ENCODE measurements around the gene DEPDC5.
"Not testable (repeated sequence)": the region's sequence is repeated elsewhere in the genome, so short reads cannot be mapped to it uniquely, and the experiment has no call there.

The DEPDC5 gene

DNA sequence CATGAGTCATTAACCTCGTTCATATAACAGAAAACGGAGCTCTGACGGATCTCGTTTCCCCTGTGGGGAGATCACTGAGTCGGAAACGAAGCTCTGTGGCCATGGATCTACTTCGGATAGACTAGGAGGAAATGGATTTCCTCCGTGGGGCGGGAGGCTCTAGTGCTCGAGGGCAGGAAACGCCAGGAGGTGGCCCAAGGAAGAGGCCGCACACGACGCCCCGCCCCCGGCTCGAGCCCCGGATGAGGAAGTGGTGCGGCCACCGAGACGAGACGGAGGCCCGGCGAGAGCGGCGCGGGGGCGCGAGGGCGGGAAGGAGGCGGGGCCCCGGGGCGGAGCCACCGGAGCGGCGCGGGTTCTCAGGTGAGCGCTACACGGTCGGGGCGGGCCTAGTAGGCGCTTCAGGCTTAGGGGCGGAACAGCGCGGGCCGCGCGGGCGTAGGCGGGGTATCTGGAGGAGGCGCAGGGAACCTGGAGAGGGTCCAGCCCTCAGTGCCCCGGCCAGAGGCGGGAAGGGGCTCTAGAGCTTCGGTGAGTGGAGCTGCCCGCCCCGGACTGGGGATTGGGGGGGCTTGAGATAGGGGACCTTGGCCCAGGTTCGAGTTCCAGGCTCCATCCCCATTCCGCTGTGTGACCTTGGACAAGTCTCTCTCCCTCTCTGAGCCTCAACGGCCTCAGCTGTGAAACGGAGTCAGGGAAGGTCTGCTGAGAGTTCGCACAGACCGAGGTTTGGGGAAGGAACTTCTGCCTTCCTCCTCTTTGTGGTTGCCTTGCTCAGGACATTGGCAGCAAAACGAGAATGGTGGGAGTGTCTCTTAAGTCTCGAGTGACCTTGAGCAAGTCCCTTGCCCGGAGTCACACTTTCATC, at the start of gene DEPDC5:
TSS of gene DEPDC5 (plus strand) at position 386 of the 868 bp plus-strand sequence. CDS start 903 bp downstream, outside the sequence.
- DNase-seq, result peak; percentile 54 to 95 (median 92)

DNA sequence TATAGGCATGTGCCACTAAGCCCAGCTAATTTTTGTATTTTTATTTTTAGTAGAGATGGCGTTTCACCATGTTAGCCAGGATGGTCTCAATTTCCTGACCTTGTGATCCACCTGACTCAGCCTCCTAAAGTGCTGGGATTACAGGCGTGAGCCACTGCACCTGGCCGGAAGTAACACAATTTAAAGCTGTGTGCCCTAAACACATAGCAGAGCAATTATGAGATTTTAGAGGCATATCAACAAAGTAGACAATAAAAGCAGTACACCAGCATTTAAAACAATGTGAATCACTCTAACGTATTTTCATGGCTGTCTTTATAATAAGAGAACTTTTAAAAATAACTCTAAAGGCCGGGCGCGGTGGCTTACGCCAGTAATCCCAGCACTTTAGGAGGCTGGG, 46.3 kb upstream of the DEPDC5 start:
- no peak for DNase-seq

DNA sequence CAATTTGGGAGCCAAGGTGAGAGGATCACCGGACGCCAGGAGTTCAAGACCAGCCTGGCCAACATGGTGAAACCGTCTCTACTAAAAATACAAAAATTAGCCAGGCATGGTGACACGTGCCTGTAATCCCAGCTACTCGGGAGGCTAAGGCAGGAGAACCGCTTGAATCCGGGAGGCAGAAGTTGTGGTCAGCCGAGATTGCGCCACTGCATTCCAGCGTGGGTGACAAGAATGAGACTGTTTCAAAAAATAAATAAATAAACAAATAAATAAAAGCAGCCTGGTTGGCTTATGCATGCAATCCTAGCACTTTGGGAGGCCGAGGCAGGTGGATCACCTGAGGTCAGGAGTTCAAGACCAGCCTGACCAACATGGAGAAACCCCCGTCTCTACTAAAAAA, 42.6 kb upstream of the DEPDC5 start:
- DNase-seq, result not testable (repeated sequence)

DNA sequence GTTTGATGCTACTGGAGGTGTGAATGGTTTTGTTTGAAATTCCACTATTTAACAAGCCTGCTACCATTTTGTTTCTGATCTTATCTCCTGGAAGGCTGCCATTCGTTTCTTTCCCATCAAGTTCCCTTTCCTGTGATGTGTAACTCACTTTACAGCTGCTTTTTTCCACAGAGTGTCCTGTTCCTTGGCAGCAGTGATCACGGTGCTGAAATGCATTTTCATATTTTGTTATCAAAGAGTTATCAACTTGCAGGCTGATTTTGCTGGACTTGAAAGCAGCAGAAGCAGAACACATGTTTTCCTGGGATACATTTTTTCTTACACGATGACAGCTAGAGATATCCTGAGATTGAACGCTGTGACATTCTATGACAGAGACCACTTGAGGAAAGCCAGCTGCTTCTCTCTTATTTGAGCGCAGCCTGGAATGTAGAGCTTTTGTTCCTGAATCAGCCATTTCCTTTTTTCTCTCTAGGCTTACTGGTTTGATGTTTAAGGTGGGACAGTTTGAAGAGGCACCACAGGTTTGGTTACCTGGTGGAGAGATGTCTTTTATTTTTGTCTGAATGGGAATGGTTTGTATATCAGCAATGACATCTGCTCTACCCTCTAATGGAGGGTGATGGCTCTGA, 38.6 kb upstream of the DEPDC5 start:
- DNase-seq, result no peak

DNA sequence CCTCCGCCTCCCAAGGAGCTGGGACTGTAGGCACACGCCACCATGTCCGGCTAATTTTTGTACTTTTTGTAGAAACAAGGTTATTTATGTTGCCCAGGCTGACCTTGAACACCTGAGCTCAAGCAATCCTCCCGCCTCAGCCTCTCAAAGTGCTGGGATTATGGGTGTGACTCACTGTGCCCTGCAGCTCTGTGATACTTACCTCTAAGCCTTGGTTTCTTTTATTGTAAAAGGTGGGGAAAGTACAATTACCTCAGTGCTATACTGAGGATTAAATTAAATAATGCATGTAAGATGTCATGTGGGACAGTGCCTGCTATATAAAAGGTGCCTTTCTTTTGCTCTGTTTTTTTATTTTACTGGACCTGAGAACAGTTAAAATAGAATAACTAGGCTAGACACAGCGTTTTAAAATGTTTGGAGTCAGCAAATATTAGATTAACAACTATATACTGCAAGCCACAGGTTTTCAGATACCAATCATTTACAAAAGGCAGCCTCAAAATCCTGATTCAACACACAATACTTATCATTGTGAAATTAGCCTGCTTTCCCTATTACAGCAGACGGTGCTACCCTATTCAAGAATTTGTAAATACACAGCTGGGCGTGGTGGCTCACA, 33.9 kb upstream of the DEPDC5 start:
- no peak for DNase-seq

DNA sequence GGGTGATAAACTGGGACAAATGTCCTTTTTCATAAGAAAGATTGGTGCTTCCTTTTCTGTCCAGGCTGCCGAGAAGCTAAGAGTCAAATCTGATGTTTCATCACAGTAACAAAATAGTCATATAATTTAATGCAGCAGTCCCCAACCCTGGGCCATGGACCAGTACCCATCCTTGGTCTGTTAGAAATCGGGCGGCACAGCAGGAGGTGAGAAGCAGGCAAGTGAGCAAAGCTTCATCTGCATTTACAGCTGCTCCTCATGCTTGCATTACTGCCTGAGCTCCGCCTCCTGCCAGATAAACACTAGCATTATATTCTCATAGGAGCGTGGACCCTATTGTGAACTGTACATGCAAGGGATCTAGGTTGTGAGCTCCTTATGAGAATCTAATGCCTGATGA, 30.1 kb upstream of the DEPDC5 start:
- no peak for DNase-seq

DNA sequence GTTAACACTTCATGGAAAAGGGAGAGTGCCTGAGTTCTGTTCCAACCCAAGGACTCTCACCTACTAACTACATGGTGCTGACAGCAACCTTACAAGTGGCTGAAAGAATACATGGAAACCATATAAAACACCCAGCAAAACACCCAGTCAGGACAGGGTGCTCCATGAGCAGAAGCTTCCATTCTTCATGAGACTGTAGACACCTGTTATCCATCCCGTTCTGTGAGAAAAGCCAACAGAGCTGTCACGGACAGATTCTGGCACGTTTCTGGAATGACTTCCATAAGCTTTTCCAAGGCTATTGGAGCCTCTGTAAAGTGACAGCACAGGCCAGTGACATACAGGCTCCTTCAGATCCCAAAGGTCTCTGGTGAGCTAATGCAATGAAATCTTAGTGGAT, 27.1 kb upstream of the DEPDC5 start:
- no peak for DNase-seq

DNA sequence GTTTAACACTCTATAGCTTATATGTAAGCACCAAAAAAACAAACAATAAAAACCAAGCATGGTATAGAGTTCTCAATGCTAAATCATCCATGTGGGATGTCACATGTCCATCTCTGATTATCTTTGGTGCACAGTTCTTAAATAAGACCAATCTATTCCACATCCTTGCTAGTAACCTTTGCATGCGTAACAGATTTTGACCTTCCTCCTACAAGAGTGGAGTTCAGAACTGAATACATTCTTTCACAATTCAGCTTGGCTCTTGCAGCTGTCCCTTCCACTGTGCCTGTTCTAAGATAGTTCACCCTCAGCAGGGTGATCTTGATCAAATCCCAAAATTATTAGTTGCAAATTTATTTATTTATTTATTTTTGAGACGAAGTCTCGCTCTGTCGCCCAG, 25.0 kb upstream of the DEPDC5 start:
- no peak for DNase-seq

DNA sequence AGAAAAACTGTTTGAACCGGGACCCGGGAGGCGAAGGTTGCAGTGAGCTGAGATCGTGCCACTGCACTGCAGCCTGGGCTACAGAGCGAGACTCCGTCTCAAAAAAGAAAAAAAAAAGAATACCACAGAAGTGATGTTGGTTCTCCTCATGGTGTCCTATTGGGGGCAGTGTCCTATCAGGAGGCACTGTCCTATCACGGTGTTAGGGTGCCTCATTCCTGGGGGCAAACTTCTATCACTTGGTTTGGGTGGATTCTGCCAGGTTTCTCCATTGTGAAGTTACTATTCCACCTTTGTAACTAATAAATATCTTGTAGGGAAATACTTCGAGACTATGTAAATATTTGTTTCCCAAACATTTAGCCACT, 23.5 kb upstream of the DEPDC5 start:
- no peak for DNase-seq

DNA sequence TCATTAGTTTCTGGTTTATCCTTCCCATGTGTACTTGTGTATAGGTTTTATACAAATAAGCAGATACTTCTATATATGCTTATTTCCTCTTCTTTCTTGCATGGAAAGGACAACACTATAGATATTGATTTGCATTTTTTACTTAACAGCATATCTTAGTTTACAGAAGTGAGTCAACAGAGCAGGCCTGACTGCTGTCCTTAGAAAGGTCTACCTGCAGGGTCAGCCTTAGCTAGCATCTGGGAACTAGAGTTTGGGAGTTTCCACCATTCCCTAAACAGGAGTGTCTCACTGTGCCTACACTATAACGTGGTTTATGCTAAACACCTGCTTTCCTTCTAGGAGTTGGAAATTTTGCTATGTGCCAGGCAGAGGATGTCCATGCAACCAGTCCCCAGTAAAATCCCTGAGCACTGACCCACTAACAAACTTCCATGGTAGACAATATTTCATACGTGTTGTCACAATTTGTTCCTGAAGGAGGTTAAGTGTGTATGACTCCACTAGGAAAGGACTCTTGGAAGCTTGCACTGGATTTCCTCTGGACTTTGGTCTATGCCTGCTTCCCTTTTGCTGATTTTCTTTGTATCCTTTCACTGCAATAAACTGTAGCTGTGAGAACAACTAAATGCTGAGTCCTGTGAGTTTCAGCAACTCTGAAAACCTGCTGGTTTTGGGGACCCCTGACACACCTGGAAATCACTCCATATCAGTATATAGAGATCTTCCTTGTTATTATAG, 21.6 kb upstream of the DEPDC5 start:
- DNase-seq, result no peak

DNA sequence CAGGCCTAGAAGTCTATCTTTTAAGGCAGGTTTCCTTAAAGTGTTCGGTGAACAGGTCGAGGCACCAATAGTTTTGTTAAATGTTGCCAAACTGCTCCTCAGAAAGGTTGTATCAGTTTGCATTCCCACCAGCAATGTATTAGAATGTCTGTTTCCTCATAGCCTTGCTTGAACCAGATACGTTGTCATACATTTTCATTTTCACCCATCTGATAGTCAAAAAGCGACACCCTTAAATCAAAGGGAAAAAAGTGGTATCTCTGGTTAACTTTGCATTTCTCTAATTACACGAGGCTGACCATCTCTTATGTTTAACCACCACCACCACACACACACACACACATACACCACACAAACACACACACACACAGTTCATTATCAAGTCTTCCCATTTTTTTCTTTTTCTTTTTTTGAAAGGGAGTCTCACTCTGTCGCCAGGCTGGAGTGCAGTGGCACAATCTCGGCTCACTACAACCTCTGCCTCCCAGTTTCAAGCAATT, 20.2 kb upstream of the DEPDC5 start:
- DNase-seq, result no peak

DNA sequence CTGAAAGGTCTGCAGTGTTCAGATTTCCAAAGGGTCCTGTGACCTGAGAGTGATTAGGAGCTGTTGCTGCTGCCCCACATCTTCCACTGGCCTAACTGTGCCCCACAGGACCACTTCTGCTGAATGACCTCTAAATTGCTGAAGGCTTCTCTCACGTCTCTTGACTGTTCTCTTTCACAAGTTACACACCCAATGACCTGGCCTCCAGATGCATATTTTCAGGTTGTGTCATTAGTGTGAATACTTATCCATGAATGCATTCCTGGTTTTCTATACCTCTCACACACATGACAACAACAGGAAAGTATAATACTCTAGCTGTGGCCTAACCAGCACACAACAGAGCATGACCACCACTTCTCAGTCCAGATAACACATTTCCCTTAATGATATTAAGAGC, 19.3 kb upstream of the DEPDC5 start:
- no peak for DNase-seq

DNA sequence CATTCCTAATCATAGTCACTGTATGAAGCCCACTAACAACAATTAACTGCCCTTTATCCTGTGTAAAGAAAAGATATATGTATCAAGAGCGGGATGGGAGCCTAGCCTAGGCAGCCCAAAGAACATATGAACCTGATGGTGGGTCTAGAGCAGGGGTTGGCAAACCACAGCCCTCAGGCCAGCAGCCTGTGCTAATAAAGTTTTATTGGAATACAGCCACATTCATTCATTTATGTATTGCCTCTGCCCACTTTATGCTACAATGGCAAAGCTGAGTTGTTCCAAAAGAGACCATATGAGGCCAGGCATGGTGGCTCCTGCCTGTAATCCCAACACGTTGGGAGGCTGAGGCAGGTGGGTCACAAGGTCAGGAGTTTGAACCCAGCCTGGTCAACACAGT, 17.4 kb upstream of the DEPDC5 start:
- no peak for DNase-seq

DNA sequence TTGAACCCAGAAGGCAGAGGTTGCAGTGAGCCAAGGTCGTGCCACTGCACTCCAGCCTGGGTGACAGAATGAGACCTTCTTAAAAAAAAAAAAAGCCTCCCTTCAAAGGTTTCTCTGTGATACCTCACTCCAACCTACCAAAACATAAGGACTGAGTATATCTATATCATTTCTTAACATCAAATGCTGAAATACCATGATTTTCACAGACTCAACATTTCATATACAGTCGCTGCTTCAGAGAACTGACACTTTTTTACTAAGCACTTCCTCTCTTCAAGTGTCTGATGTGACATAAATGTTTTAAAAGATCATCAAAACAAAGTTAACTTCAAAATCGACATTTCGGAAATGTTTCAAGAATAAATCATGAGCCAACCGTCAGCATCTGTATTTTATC, 15.9 kb upstream of the DEPDC5 start:
- no peak for DNase-seq

DNA sequence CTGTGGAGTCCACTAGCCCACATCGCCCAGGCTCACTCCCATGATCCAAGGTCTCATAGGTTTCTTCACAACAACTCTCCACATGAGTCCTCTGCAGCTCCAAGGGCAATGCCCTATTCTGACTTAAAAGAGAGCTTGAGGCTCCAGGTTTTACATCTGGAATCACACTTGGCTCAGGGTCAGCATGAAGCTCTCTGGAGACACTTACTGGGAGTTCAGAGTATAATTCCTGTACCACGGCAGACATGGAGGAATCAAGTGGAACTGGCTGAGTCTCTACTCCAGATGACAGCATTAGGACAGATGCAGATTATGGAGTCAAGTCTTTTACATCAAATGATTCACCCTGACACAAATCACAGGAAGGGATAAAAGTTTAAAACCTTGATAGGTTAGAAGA, 15.3 kb upstream of the DEPDC5 start:
- no peak for DNase-seq

DNA sequence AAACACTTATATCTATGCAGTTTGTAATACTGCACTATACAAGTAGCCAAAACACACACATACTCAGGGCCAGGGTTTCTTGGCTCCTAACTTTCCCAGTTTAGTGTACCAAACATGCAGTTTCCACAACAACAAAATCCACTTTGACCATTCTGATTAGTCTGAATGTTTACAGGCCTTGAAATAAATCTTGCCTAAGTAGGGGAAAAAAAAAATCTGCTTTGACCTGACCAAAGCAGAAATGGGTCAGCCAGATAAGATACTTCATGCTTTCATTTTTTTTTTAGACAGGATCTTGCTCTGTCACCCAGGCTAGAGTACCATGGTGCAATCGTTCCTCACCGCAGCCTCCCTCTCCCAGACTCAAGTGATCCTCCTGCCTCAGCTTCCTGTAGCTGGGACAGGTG, 14.0 kb upstream of the DEPDC5 start:
- DNase-seq, result no peak

DNA sequence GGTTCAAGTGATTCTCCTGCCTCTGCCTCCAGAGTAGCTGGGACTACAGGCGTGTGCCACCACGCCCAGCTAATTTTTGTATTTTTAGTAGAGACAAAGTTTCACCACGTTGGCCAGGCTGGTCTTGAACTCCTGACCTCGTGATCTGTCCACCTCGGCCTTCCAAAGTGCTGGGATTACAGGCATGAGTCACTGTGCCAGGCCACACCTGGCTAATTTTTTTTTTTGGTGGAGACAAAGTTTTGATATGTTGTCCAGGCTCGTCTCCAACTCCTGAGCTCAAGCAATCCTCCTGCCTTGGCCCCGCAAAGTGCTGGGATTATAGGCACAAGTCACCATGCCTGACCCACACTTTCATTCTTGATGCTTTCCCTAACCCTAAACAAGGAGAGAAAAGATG, 13.5 kb upstream of the DEPDC5 start:
- not testable (repeated sequence) for DNase-seq

DNA sequence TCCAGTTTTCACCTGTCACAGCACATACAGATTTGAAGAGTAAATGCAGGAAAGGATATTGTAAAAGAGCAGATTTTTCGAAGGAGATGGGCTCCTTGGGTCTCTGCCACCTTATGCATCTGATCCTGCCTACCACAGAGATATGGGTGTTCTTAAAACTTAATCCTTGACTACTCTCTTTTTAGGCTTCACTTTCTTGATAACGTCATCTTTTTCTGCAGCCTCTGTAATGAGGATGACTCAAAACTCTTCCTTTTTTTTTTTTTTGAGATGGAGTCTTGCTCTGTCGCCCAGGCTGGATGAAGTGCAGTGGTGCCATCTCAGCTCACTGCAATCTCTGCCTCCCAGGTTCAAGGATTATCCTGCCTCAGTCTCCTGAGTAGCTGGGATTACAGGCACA, 11.7 kb upstream of the DEPDC5 start:
- DNase-seq, result no peak

DNA sequence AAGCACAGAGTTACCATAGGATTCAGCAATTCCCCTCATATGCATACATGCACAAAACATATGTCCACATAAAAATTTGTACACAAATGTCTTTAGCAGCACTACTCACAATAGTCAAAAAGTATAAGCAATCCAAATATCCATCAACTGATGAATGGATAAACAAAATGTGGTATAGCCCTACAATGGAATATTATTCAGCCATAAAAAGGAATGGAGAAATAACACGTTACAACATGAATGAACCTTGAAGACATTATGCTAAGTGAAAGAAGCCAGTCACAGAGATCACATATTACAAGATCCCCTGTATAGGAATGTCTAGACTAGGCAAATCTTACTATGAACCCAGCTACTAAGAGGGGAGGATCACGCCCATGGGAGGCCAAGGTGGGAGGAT, 11.1 kb upstream of the DEPDC5 start:
- DNase-seq, result no peak

DNA sequence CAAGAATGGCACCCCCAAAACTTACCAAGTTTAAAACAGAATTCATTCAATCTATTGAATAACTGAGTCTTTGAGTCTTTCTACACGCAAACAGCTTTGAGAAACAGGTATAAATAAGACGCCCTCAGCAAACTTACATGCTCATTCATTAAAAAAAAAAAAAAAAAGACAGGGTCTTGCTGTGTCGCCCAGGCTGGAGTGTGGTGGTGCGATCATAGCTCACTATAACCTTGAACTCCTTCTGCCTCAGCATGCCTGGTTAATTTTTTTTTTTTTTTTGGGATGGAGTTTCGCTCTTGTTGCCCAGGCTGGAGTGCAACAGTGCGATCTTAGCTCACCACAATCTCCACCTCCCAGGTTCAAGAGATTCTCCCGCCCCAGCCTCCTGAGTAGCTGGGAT, 9.9 kb upstream of the DEPDC5 start:
- no peak for DNase-seq

DNA sequence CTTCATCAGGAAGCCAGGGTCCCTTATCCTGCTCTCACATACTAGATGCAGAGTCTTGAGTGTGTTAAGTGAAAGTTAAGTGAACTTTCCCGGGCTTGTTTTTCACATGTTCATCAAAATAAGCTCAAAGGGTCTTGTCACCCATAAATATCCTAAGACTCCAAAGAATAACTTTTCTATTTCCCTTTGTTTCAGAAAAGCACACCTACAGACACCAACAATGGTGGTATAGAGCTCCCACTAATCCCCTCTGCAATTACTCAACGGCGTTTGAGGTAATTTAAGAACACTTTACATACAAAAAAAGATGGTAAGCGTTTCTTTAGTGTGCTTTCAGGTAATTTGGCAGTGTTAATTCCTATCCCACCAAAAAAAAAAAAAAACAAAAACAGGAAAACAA, 6.4 kb upstream of the DEPDC5 start:
- DNase-seq, result no peak

DNA sequence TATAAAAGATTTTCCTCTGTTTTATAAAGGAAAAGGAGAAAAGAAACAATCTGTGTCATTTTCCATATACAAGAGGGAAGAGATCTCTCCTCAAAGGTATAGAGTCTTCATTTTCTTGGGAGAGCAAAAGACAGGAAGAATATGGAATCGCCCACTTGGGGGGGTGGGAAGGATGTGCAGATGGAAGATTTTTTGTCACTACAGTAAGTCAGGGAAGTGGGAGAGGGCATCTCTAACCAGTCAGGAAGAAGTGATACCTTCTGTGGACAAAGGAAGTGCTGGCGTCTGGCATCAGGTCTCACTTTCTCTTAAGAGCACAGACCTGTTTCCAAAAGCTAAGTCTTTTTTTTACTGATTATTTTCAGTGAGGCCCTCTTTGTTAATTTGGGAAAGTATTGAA, 5.3 kb upstream of the DEPDC5 start:
- no peak for DNase-seq
